Measurements from ENCODE around the gene HERPUD1. TPM values are rescaled to one million over a fixed set of nuclear protein-coding genes. Genes with fewer than 3 reads are reported as not detected.

Gene HERPUD1
- total and polyA plus RNA-seq, 4 donors, result 57.8 to 219 (median 118) TPM

DNA sequence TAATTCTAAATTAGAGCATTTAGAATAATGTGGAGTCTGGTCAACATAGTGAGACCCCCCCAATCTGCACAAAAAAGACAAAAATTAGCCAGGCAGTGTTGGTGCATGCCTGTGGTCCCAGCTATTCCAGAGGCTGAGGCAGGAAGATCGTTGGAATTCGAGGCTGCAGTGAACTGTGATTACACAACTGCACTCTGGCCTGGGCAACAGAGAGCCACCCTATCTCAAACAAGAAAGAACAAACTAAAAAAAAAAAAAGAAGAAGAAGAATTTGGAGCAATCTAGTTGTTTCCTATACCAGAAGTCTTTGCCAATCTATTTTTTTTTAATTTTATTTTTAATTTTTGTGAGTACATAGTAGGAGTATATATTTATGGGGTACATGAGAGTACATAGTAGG lies 35.8 kb downstream of the HERPUD1 start:
- H3K36me3 ChIP-seq (ENCODE audit: control insufficient read depth in 4 of 4, insufficient read depth in 3 of 4, low read depth in 1 of 4, low read length in 3 of 4), result no peaks in the 10 kb centered on the region
- WGBS, result 8% methylated on average over 2 of the region's 2 CpGs
- H3K9me3 ChIP-seq (ENCODE audit: control insufficient read depth in 4 of 4, low read length in 3 of 4), result no peaks in the 10 kb centered on the region
- peaks cover 0 to 15% (median 3%) of the 10 kb centered on the region in 4 donors for H3K4me1 ChIP-seq (ENCODE audit: control insufficient read depth in 4 of 4, insufficient read depth in 4 of 4, low read length in 3 of 4)
- H3K9ac ChIP-seq (ENCODE audit: low read depth in 1 of 2, low read length in 2 of 2), result no peak overlapping the region
- no peak overlapping the region for H3K4me3 ChIP-seq (ENCODE audit: low read depth in 1 of 3, low read length in 3 of 3)
- H3K27me3 ChIP-seq (ENCODE audit: control insufficient read depth in 4 of 4, insufficient read depth in 4 of 4, low read length in 3 of 4), result no peaks in the 10 kb centered on the region
- peak overlapping the region; percentile 29 to 51 for H3K27ac ChIP-seq (ENCODE audit: low read depth in 1 of 2, low read length in 2 of 2)
- DNase-seq (ENCODE audit: low spot score), result no peak
- peak; percentile 63 for TF ChIP-seq YY1 (IDR thresholded peaks at IDR 0.05)
- TF ChIP-seq HNF4G (IDR thresholded peaks at IDR 0.05), result no peak
- no peak for TF ChIP-seq NR2F2 (IDR thresholded peaks at IDR 0.05)
- TF ChIP-seq HNF4A (conservative IDR thresholded peaks at IDR 0.05), result peak; percentile 57 to 81
- no peak for TF ChIP-seq ZBTB33 (IDR thresholded peaks at IDR 0.05)
- peak in 1 of 2 donors; percentile 20 for TF ChIP-seq JUND (IDR thresholded peaks at IDR 0.05)
- peak in 1 of 2 donors; percentile 69 for TF ChIP-seq RXRA (IDR thresholded peaks at IDR 0.05)
- no peak for TF ChIP-seq GABPA (IDR thresholded peaks at IDR 0.05 in 1 of 2, conservative IDR thresholded peaks at IDR 0.05 in 1 of 2)
- TF ChIP-seq CTCF (IDR thresholded peaks at IDR 0.05; ENCODE audit: low read depth, low read length, missing input control), result no peak
- peak; percentile 18 for TF ChIP-seq SP1 (IDR thresholded peaks at IDR 0.05)
- TF ChIP-seq FOXA2 (IDR thresholded peaks at IDR 0.05), result no peak
- no peak for TF ChIP-seq EGR1 (IDR thresholded peaks at IDR 0.05; ENCODE audit: low read depth in 2 of 2)
- TF ChIP-seq RAD21 (IDR thresholded peaks at IDR 0.05), result no peak

GRCh38 chr16:56969769-56970168 lies 37.8 kb downstream of the HERPUD1 start:
- Histone ChIP-seq H3K9me3 (ENCODE audit: control insufficient read depth in 4 of 4, low read length in 3 of 4) (no peaks in the 10 kb centered on the region), H3K36me3 (ENCODE audit: control insufficient read depth in 4 of 4, insufficient read depth in 3 of 4, low read depth in 1 of 4, low read length in 3 of 4) (no peaks in the 10 kb centered on the region), H3K27ac (ENCODE audit: low read depth in 1 of 2, low read length in 2 of 2) (no peak overlapping the region), H3K4me3 (ENCODE audit: low read depth in 1 of 3, low read length in 3 of 3) (no peak overlapping the region), H3K4me1 (ENCODE audit: control insufficient read depth in 4 of 4, insufficient read depth in 4 of 4, low read length in 3 of 4) (peaks cover 0 to 11% (median 2%) of the 10 kb centered on the region in 4 donors), H3K9ac (ENCODE audit: low read depth in 1 of 2, low read length in 2 of 2) (no peak overlapping the region), H3K27me3 (ENCODE audit: control insufficient read depth in 4 of 4, insufficient read depth in 4 of 4, low read length in 3 of 4) (no peaks in the 10 kb centered on the region)
- no peak for DNase-seq (ENCODE audit: low spot score)
- WGBS, result 94% methylated on average over 7 of the region's 7 CpGs
- TF ChIP-seq CTCF (IDR thresholded peaks at IDR 0.05; ENCODE audit: low read depth, low read length, missing input control), result no peak
- TF ChIP-seq HNF4A (conservative IDR thresholded peaks at IDR 0.05), result no peak
- TF ChIP-seq HNF4G (IDR thresholded peaks at IDR 0.05), result no peak
- TF ChIP-seq RXRA (IDR thresholded peaks at IDR 0.05), result no peak
- no peak for TF ChIP-seq FOXA1 (IDR thresholded peaks at IDR 0.05)
- no peak for TF ChIP-seq MAX (IDR thresholded peaks at IDR 0.05)
- no peak for TF ChIP-seq YY1 (IDR thresholded peaks at IDR 0.05)
- TF ChIP-seq NR2F2 (IDR thresholded peaks at IDR 0.05), result no peak
- no peak for TF ChIP-seq FOXA2 (IDR thresholded peaks at IDR 0.05)
- no peak for TF ChIP-seq GABPA (IDR thresholded peaks at IDR 0.05 in 1 of 2, conservative IDR thresholded peaks at IDR 0.05 in 1 of 2)
- no peak for TF ChIP-seq JUND (IDR thresholded peaks at IDR 0.05)
- TF ChIP-seq EGR1 (IDR thresholded peaks at IDR 0.05; ENCODE audit: low read depth in 2 of 2), result no peak
